ENCODE results near the gene ATP6V0B. TPM values are rescaled to one million over a fixed set of nuclear protein-coding genes. Genes with fewer than 3 reads are reported as not detected.

The ATP6V0B gene
- total RNA-seq, 1 donor from 2014 or later = 75.5 TPM

GRCh38 chr1:43931711-43932660, 42.8 kb upstream of the ATP6V0B start:
- Mint-ChIP-seq H3K4me1 (peaks cover 19% of the 10 kb centered on the region), H3K27ac (no peak overlapping the region), H3K27me3 (peaks cover 22% of the 10 kb centered on the region), H3K9me3 (no peaks in the 10 kb centered on the region), H3K36me3 (ENCODE audit: low read depth) (no peaks in the 10 kb centered on the region), H3K4me3 (no peak overlapping the region)
- POLR2A ChIA-PET = interaction anchor here (1.1 kb wide), 1 partner anchor 15 kb away, joined by 3 read pairs; the partner anchor contains the start of gene IPO13
- DNase-seq = no peak
- no peak for TF ChIP-seq CTCF (IDR thresholded peaks at IDR 0.05)
- CTCF ChIA-PET = interaction anchor here (1.1 to 5.7 kb wide), 3 partner anchors 11 to 167 kb away, joined by 3 to 123 read pairs (median 3); no protein-coding TSS in a partner anchor
- ATAC-seq (ENCODE audit: low read depth) = no peak
- intact Hi-C loops (cut with micrococcal nuclease) = loop anchor here (5.0 kb wide), 1 partner anchor 100 kb away; the partner anchor contains the start of gene SLC6A9

DNA sequence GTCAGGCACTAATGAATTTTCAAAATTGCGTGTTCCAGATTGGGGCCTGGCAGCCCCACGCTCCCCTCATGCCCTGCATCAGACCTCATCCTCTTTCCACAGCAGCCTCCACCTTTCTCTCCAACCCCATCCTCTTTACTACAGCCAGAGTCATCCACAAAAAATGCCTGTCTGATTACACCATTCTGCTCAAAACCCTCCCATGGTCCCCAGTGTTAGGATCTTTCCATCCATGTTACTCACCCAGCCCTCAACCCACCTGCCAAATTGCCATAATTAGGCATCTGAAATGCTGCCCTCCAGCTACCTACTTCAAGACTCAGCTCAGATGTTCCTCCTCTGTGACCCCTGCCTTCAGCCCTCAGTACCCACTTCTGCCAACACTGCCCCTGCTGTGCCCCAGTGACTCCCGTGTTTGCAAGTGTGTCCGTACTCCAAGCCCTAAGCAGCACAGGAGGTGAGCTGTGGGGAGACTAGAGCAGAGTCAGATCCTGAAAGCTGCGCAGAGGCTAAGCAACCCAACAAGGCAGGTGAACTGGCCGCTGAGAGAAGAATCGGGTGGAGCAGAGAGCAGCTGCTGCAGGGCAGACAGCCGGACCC, 41.9 kb upstream of the ATP6V0B start:
- intact Hi-C loops (cut with micrococcal nuclease) = loop anchor here (5.0 kb wide), 1 partner anchor 99 kb away; the partner anchor contains the start of gene SLC6A9
- POLR2A ChIA-PET = interaction anchor here (1.1 kb wide), 1 partner anchor 14 kb away, joined by 3 read pairs; the partner anchor contains the start of gene IPO13

GRCh38 chr1:43933386-43934100, 41.2 kb upstream of the ATP6V0B start, which contains the start of gene ARTN:
Gene ARTN (plus strand): TSS chr1:43933801. CDS start chr1:43935657, 1,856 bp downstream.
- POLR2A ChIA-PET = interaction anchor here (1.1 kb wide), 1 partner anchor 13 kb away, joined by 3 read pairs; the partner anchor contains the start of gene IPO13
- TF ChIP-seq CTCF (IDR thresholded peaks at IDR 0.05) = no peak
- intact Hi-C loops (cut with micrococcal nuclease) = loop anchor here (1.0 to 5.0 kb wide), 4 partner anchors 99 to 706 kb away; partner anchors contain the start of gene SLC6A9
- Mint-ChIP-seq H3K9me3 (no peaks in the 10 kb centered on the region), H3K27me3 (peaks cover 22% of the 10 kb centered on the region), H3K4me1 (peaks cover 19% of the 10 kb centered on the region), H3K27ac (no peak within 1 kb of the TSS), H3K4me3 (peak within 1 kb of the TSS; percentile 62), H3K36me3 (ENCODE audit: low read depth) (peaks cover 2% of the 10 kb centered on the region)
- DNase-seq (no peak), ATAC-seq (ENCODE audit: low read depth) (no peak)
- CTCF ChIA-PET = interaction anchor here (1.1 to 5.7 kb wide), 8 partner anchors 10 to 404 kb away, joined by 3 to 123 read pairs (median 5); partner anchors contain the start of gene IPO13

More for the DNA sequence above, 41.9 kb upstream of the ATP6V0B start:
- Mint-ChIP-seq H3K27ac (no peak overlapping the region), H3K9me3 (no peaks in the 10 kb centered on the region), H3K27me3 (peaks cover 22% of the 10 kb centered on the region), H3K4me3 (no peak overlapping the region), H3K4me1 (peaks cover 19% of the 10 kb centered on the region), H3K36me3 (ENCODE audit: low read depth) (no peaks in the 10 kb centered on the region)
- ATAC-seq (ENCODE audit: low read depth) (no peak), DNase-seq (no peak)
- CTCF ChIA-PET = interaction anchor here (1.1 to 5.7 kb wide), 4 partner anchors 10 to 168 kb away, joined by 3 to 123 read pairs (median 14); partner anchors contain the start of gene IPO13
- no peak for TF ChIP-seq CTCF (IDR thresholded peaks at IDR 0.05)

- peaks cover 2% of the 10 kb centered on the region for H3K36me3 Mint-ChIP-seq (ENCODE audit: low read depth)
- intact Hi-C loops (cut with micrococcal nuclease) = loop anchor here (1.0 to 5.0 kb wide), 4 partner anchors 98 to 707 kb away; partner anchors contain the start of gene SLC6A9
- peaks cover 19% of the 10 kb centered on the region for H3K4me1 Mint-ChIP-seq
- H3K9me3 Mint-ChIP-seq = no peaks in the 10 kb centered on the region
- ChIA-PET CTCF (interaction anchor here (0.9 to 5.7 kb wide), 21 partner anchors 8 to 715 kb away, joined by 3 to 123 read pairs (median 4); partner anchors contain the start of genes DPH2 and IPO13), POLR2A (interaction anchor here (1.0 to 1.8 kb wide), 4 partner anchors 11 to 96 kb away, joined by 3 to 5 read pairs (median 3); partner anchors contain the start of genes IPO13 and SLC6A9)
- ATAC-seq (ENCODE audit: low read depth) (peak; percentile 67), DNase-seq (peak; percentile 37)
- no peak overlapping the region for H3K27ac Mint-ChIP-seq
- H3K4me3 Mint-ChIP-seq = peak overlapping the region; percentile 62
- no peak for TF ChIP-seq CTCF (IDR thresholded peaks at IDR 0.05)
- peaks cover 22% of the 10 kb centered on the region for H3K27me3 Mint-ChIP-seq
Observed at GRCh38 chr1:43934101-43934985, 40.4 kb upstream of the ATP6V0B start.
